Stimulated activated naive B cell treated with anti-CD40 and anti-IgM and Interleukin-4, amounts not matched to agents 10 μg/mL and 1 μg/mL and 100 μg/mL, for 72 hours (primary cell): ENCODE measurements around the gene PTS.

Source experiments
- ATAC-seq, 2 donors: fragments of 150-1000 bp; cut with Tn5 transposase; replicated peaks; 2 replicates each; pipeline ENCODE4 v1.10.0; 2021; ENCODE audit warnings: moderate library complexity in 1 of 2
- DNase-seq: peaks from one replicate; pipeline ENCODE4 v3.0.0; 2021
- H3K27ac Mint-ChIP-seq: one replicate; pipeline ENCODE4 v1.8.0; 2022; ENCODE audit warnings: mild to moderate bottlenecking, mixed read lengths
- H3K27me3 Mint-ChIP-seq, 2 donors: one replicate each; pipeline ENCODE4 v1.8.0; 2022; ENCODE audit warnings: mixed read lengths in 2 of 2
- H3K36me3 Mint-ChIP-seq, 2 donors: one replicate each; pipeline ENCODE4 v1.8.0; 2022; ENCODE audit warnings: mixed read lengths in 2 of 2, mild to moderate bottlenecking in 1 of 2
- H3K4me1 Mint-ChIP-seq, 2 donors: one replicate each; pipeline ENCODE4 v1.8.0; 2022; ENCODE audit warnings: mixed read lengths in 2 of 2, mild to moderate bottlenecking in 1 of 2
- H3K4me3 Mint-ChIP-seq, 2 donors: one replicate each; pipeline ENCODE4 v1.8.0; 2022; ENCODE audit warnings: mild to moderate bottlenecking in 2 of 2, mixed read lengths in 2 of 2, moderate library complexity in 1 of 2
- H3K9me3 Mint-ChIP-seq, 2 donors: one replicate each; pipeline ENCODE4 v1.8.0; 2022; ENCODE audit warnings: mixed read lengths in 2 of 2, mild to moderate bottlenecking in 1 of 2

Gene PTS

GRCh38 chr11:112281726-112282125 is 55.5 kb downstream of the PTS start:
- H3K4me3 Mint-ChIP-seq: peak overlapping the region in 1 of 2 donors; percentile 73
- H3K4me1 Mint-ChIP-seq: peaks cover 11 to 15% of the 10 kb centered on the region in 2 donors
- ATAC-seq: no peak
- no peaks in the 10 kb centered on the region for H3K9me3 Mint-ChIP-seq
- H3K36me3 Mint-ChIP-seq: no peaks in the 10 kb centered on the region
- no peak for DNase-seq
- peak overlapping the region; percentile 82 for H3K27ac Mint-ChIP-seq
- H3K27me3 Mint-ChIP-seq: peaks cover 0 to 3% of the 10 kb centered on the region in 2 donors
